Ovary (tissue), 9 donors: ENCODE measurements around the gene ADAMTS17. TPM values are rescaled to one million over a fixed set of nuclear protein-coding genes. Genes with fewer than 3 reads are reported as not detected.

Source experiments
- DNase-seq, 5 donors: peaks; one replicate each; pipeline ENCODE4 v3.0.0-alpha.2; 2019 to 2020
- H3K27ac ChIP-seq, 2 donors: fragments of 200-600 bp; one replicate each; pipeline versions ENCODE4 v1.5.1 to v1.8.0; 2019 to 2022
- H3K27me3 ChIP-seq: fragments of 200-600 bp; one replicate; pipeline ENCODE4 v1.8.0; 2022
- H3K36me3 ChIP-seq: fragments of 200-600 bp; sonication (generic); one replicate; pipeline ENCODE4 v1.5.1; 2019
- H3K4me1 ChIP-seq: one replicate; pipeline ENCODE4 v1.8.1; 2013; ENCODE audit warnings: mild to moderate bottlenecking, moderate library complexity; ENCODE audit not compliant: insufficient read depth
- H3K4me3 ChIP-seq: fragments of 200-600 bp; sonication (generic); one replicate; pipeline ENCODE4 v1.5.1; 2017
- H3K9me3 ChIP-seq, 2 donors: fragments of 200-600 bp in 1 of 2; sonication (generic) in 1 of 2; one replicate each; pipeline versions ENCODE4 v1.5.1 to v1.8.1; 2013 to 2019; ENCODE audit warnings: mild to moderate bottlenecking in 1 of 2, moderate library complexity in 1 of 2
- EP300 ChIP-seq: sonication (generic); formaldehyde crosslinking; IDR thresholded peaks from one replicate; pipeline ENCODE4 v1.6.1; 2017; ENCODE audit warnings: antibody characterized with exemption
- POLR2A ChIP-seq: fragments of 450-650 bp; IDR thresholded peaks from one replicate; pipeline ENCODE4 v1.6.1; 2017; ENCODE audit warnings: antibody characterized with exemption, mild to moderate bottlenecking, moderate library complexity
- WGBS, 3 donors: extraction: QIAGEN DNeasy Blood & Tissue Kit in 1 of 3; methylation state at CpG; one replicate each; pipeline versions ENCODE4 v1.1.5 to v1.1.7; 2013 to 2017; 5-methylcytosine and 5-hydroxymethylcytosine counted together
- intact Hi-C, 4 donors: fragments of 100-400 bp; cut with DNase I; formaldehyde crosslinking; loops; one replicate each; pipeline versions ENCODE4 v1.11.0 to v1.15.1; 2022 to 2023
- polyA plus RNA-seq, 2 donors: library from polyadenylated mRNA; stranded (reverse); fragments of 200-250 nt in 1 of 2; fragments of 350-450 nt in 1 of 2; fragmentation: Illumina TruSeq in 1 of 2; extraction: RNeasy Lipid Tissue Mini Kit (QIAGEN cat#74804) in 1 of 2; gene quantifications; one replicate each; pipeline ENCODE4 v1.2.3, GENCODE V29; 2013 to 2014
- total RNA-seq, 7 donors: library from RNA; depleted of rRNA in 2 of 7; stranded (reverse); fragments of >200 nt in 2 of 7; fragmentation: NEBNext Ultra II Directional in 3 of 7; extraction: Animal tissue kit (Norgen Biotek cat#: 25700) in 3 of 7; gene quantifications; one replicate each; pipeline versions ENCODE4 v1.1.0 to v1.2.4, GENCODE V29; 2016 to 2023
- TF ChIP-seq, protein P1 (sequence below), 3 donors: fragments of 450-650 bp in 2 of 3; fragments of 200-600 bp in 1 of 3; IDR thresholded peaks; one replicate each; pipeline versions ENCODE4 v1.5.1 to v1.8.0; 2016 to 2022; ENCODE audit warnings: antibody characterized with exemption in 3 of 3, mild to moderate bottlenecking in 1 of 3
- donor health status: DM: no; HTN: no; CAD: no; lungs with moderate emphysema.
- donor health status: DM: no; HTN: no; CAD: no.
- donor health status: Bipolar disorder and iron deficiency.
- donor health status: DM: yes; HTN: yes; CAD: no.
- donor health status: DM: no; HTN: no; CAD: no.
- donor health status: DM: yes; HTN: yes; CAD: no.

Gene ADAMTS17
- total and polyA plus RNA-seq, 9 donors: 1.3 to 11.3 (median 5.9) TPM

GRCh38 chr15:100338247-100338646, 3.5 kb downstream of the ADAMTS17 start:
- Histone ChIP-seq H3K27ac (no peak overlapping the region), H3K4me3 (no peak overlapping the region), H3K4me1 (no peaks in the 10 kb centered on the region), H3K36me3 (no peaks in the 10 kb centered on the region), H3K9me3 (no peaks in the 10 kb centered on the region), H3K27me3 (no peaks in the 10 kb centered on the region)
- TF ChIP-seq POLR2A: no peak
- TF ChIP-seq, protein P1, sequence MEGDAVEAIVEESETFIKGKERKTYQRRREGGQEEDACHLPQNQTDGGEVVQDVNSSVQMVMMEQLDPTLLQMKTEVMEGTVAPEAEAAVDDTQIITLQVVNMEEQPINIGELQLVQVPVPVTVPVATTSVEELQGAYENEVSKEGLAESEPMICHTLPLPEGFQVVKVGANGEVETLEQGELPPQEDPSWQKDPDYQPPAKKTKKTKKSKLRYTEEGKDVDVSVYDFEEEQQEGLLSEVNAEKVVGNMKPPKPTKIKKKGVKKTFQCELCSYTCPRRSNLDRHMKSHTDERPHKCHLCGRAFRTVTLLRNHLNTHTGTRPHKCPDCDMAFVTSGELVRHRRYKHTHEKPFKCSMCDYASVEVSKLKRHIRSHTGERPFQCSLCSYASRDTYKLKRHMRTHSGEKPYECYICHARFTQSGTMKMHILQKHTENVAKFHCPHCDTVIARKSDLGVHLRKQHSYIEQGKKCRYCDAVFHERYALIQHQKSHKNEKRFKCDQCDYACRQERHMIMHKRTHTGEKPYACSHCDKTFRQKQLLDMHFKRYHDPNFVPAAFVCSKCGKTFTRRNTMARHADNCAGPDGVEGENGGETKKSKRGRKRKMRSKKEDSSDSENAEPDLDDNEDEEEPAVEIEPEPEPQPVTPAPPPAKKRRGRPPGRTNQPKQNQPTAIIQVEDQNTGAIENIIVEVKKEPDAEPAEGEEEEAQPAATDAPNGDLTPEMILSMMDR (IDR thresholded peaks at IDR 0.05): no peak
- intact Hi-C loops: loop anchor here in 1 of 4 donors (5.0 to 10.0 kb wide), 2 partner anchors 211 to 383 kb away; no protein-coding TSS in a partner anchor
- 83 to 87% (median 84%) methylated on average over 10 of the region's 10 CpGs for WGBS, 3 donors
- DNase-seq: no peak

DNA sequence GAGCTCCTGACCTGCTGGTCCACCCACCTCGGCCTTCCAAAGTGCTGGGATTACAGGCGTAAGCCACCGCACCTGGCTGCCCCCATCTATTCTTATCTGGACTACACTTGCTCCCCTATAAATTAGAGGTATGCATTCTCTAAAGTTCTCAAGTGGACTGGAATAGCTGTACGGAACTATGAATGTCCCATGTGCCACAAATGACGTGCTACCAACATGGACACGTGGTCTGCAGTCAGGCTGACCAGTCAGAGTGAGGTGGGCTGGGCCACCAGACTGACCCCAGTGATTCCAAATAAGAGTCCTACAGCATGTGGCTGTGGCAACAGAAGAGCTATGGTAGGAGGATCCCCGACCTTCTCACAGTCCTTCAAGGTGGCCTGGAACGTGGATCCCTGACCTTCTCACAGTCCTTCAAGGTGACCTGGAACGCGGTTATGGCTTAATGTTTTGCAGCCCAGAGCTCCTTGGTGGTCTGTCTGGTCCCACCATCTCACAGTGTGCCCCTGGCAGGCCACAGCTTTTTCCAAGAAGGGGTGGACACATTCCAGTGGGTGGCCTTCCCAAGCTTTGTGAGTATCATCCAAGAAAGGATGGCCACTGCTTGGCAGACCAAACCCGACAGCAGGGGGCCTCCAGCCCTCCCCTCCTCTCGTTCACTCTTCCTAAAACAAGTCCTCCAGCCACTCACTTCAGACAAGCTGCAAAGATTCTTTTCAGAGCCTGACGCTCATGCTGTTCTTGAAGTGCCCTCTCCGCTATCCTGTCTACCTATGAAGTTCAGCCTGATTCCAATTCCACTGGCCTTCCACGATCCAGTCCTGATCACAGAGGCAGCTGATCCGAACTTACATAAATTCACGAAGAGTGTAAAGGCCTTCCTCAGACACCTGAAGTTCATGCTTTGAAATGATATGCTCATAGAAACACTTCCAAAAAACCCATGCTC, 4.4 kb downstream of the ADAMTS17 start:
- no peak overlapping the region for H3K27ac ChIP-seq
- H3K27me3 ChIP-seq: no peaks in the 10 kb centered on the region
- H3K4me3 ChIP-seq: no peak overlapping the region
- TF ChIP-seq EP300 (no peak), POLR2A (no peak)
- H3K9me3 ChIP-seq: no peaks in the 10 kb centered on the region
- WGBS, 3 donors: 91 to 93% (median 93%) methylated on average over 17 of the region's 17 CpGs
- no peaks in the 10 kb centered on the region for H3K4me1 ChIP-seq
- no peak for DNase-seq
- intact Hi-C loops: loop anchor here in 1 of 4 donors (5.0 to 10.0 kb wide), 2 partner anchors 210 to 383 kb away; no protein-coding TSS in a partner anchor
- H3K36me3 ChIP-seq: no peaks in the 10 kb centered on the region

DNA sequence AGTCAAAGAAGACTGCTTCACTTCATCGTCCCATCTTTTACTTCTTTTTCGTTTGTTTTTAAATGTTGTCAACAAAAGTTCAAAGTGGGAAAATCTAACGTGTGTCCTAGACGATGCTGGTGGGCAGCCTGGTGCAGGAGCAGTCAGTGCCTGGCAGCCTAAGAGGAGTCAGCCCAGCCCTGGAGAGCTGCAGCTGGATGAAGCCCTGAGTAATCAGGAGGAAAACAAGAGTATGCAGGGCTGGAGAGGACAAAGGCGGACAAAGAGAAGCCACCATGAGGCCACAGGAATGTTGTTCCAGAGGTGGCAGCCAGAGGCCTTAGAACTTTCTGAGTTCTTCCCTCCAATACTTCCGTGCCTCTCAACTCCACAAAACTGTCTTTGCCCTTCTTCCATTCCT, 5.7 kb downstream of the ADAMTS17 start:
- H3K9me3 ChIP-seq: no peaks in the 10 kb centered on the region
- H3K36me3 ChIP-seq: no peaks in the 10 kb centered on the region
- H3K4me3 ChIP-seq: no peak overlapping the region
- no peak for TF ChIP-seq POLR2A
- DNase-seq: no peak
- H3K27ac ChIP-seq: no peak overlapping the region
- H3K4me1 ChIP-seq: no peaks in the 10 kb centered on the region
- intact Hi-C loops: loop anchor here in 1 of 4 donors (5.0 to 10.0 kb wide), 2 partner anchors 209 to 381 kb away; no protein-coding TSS in a partner anchor
- whole genome bisulfite sequencing, 3 donors: 50 to 54% (median 52%) methylated on average over 6 of the region's 6 CpGs
- no peaks in the 10 kb centered on the region for H3K27me3 ChIP-seq

DNA sequence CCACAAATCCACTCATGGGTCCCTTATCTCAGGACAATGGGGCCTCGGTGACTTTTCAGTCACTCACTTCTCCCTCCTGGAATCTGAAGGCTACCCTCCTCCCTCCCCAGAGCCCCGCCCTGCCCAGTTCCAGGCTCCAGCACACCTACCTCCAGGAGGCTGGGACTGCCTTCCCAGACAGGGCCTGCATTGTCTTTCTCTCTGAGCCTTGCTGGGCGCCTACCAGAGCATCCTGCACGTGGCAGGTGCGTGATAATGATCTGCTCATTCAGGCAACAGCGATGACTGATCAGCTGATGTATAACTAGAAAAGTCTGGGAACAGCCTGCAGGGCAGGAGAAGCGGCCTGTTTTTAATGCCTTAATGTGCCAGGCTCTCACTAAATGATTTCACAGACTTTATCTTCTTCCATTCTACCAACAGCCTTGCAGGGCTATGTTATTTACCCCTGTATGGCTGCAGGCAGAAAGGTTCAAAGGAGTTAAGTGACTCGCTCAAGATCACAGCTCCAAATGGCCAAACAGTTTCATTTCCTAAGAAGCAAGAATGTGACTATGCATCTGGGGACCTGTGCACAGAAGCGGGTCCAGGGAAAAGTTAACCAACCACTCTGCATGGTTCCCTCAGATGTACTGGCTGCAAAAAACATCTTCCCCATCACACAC, 6.3 kb downstream of the ADAMTS17 start:
- Histone ChIP-seq H3K9me3 (no peaks in the 10 kb centered on the region), H3K27ac (no peak overlapping the region), H3K4me1 (no peaks in the 10 kb centered on the region), H3K27me3 (no peaks in the 10 kb centered on the region), H3K4me3 (no peak overlapping the region), H3K36me3 (no peaks in the 10 kb centered on the region)
- 83 to 92% (median 92%) methylated on average over 9 of the region's 9 CpGs for WGBS, 3 donors
- TF ChIP-seq EP300 (no peak), POLR2A (no peak)
- TF ChIP-seq, protein P1 (IDR thresholded peaks at IDR 0.05): no peak
- intact Hi-C loops: loop anchor here in 1 of 4 donors (5.0 to 10.0 kb wide), 2 partner anchors 208 to 381 kb away; no protein-coding TSS in a partner anchor
- no peak for DNase-seq

DNA sequence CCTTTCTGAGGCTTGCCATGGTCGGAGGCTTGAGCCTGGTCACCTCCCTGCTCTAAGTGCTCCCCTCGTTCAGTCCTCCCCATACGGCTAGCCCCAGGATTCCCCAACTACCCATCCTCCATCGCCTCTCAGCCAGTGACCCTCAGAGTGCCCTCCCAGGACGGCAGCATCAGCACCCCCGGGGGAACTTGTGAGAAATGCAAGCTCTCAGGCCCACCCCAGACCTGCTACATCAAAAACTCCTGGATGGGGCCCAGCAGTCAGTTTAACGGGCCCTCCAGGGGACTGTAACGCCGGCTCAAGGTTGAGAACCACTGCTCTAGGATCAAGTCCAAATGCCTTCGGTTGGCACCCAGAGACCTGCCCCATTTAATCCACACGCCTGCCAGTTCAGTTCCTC, 6.9 kb downstream of the ADAMTS17 start:
- no peak for DNase-seq
- Histone ChIP-seq H3K4me3 (no peak overlapping the region), H3K4me1 (no peaks in the 10 kb centered on the region), H3K27ac (no peak overlapping the region), H3K9me3 (no peaks in the 10 kb centered on the region), H3K36me3 (no peaks in the 10 kb centered on the region), H3K27me3 (no peaks in the 10 kb centered on the region)
- TF ChIP-seq EP300: no peak
- no peak for TF ChIP-seq POLR2A
- TF ChIP-seq, protein P1 (IDR thresholded peaks at IDR 0.05): no peak
- intact Hi-C loops: loop anchor here in 2 of 4 donors (5.0 to 10.0 kb wide), 3 partner anchors 203 to 380 kb away; no protein-coding TSS in a partner anchor
- WGBS, 3 donors: 76 to 86% (median 82%) methylated on average over 11 of the region's 11 CpGs
